Heart left ventricle (tissue), 16 donors: ENCODE data around the gene ARFRP1. TPM values are rescaled to one million over a fixed set of nuclear protein-coding genes. Genes with fewer than 3 reads are reported as not detected.

Experiments
- ATAC-seq, 4 donors: fragments of 200-7000 bp; cut with Tn5 transposase; one replicate each; pipeline ENCODE4 v1.9.1; 2020 to 2022; ENCODE audit warnings: moderate library complexity in 4 of 4, mild to moderate bottlenecking in 3 of 4, moderate number of reproducible peaks in 1 of 4
- DNase-seq, 5 donors: peaks; one replicate each; pipeline ENCODE4 v3.0.0-alpha.2; 2020
- H3K27ac ChIP-seq, 12 donors: fragments of 200-600 bp; sonication (generic) in 4 of 12; one replicate each; pipeline versions ENCODE4 v1.5.0 to v1.8.0; 2016 to 2022; ENCODE audit warnings: mild to moderate bottlenecking in 2 of 12
- H3K27me3 ChIP-seq, 9 donors: fragments of 200-600 bp; sonication (generic) in 2 of 9; one replicate each; pipeline versions ENCODE4 v1.5.1 to v1.8.0; 2016 to 2022; ENCODE audit warnings: mild to moderate bottlenecking in 3 of 9
- H3K36me3 ChIP-seq, 9 donors: fragments of 200-600 bp; sonication (generic) in 2 of 9; one replicate each; pipeline versions ENCODE4 v1.5.0 to v1.8.0; 2018 to 2022; ENCODE audit warnings: mild to moderate bottlenecking in 2 of 9
- H3K4me1 ChIP-seq, 12 donors: fragments of 200-600 bp; sonication (generic) in 4 of 12; one replicate each; pipeline versions ENCODE4 v1.5.0 to v1.8.0; 2016 to 2022; ENCODE audit warnings: mild to moderate bottlenecking in 3 of 12
- H3K4me3 ChIP-seq, 12 donors: fragments of 200-600 bp; sonication (generic) in 4 of 12; one replicate each; pipeline versions ENCODE4 v1.5.0 to v1.8.0; 2017 to 2022; ENCODE audit warnings: mild to moderate bottlenecking in 9 of 12, moderate library complexity in 4 of 12
- H3K9me3 ChIP-seq, 12 donors: fragments of 200-600 bp; sonication (generic) in 4 of 12; one replicate each; pipeline versions ENCODE4 v1.5.0 to v1.8.0; 2016 to 2022; ENCODE audit warnings: mild to moderate bottlenecking in 1 of 12
- POLR2A ChIP-seq, 2 donors: fragments of 450-650 bp; IDR thresholded peaks; one replicate each; pipeline ENCODE4 v1.6.1; 2017; ENCODE audit warnings: antibody characterized with exemption in 2 of 2, mild to moderate bottlenecking in 2 of 2, moderate library complexity in 2 of 2
- WGBS, 4 donors: extraction: QIAGEN DNeasy Blood & Tissue Kit in 2 of 4; methylation state at CpG; one replicate each; pipeline versions ENCODE4 v1.1.5 to v1.1.7; 2013 to 2018; 5-methylcytosine and 5-hydroxymethylcytosine counted together
- intact Hi-C, 10 donors: fragments of 100-400 bp; cut with DNase I; formaldehyde crosslinking; loops; one replicate each; pipeline versions ENCODE4 v1.11.1 to v1.14.2; 2022
- polyA plus RNA-seq, 2 donors: library from polyadenylated mRNA; stranded (reverse); fragments of 200-250 nt; gene quantifications; one replicate each; pipeline ENCODE4 v1.2.3, GENCODE V29; 2013
- total RNA-seq, 9 donors: library from RNA; depleted of rRNA in 2 of 9; stranded (reverse); fragments of >200 nt in 2 of 9; fragmentation: NEBNext Ultra II Directional in 3 of 9; extraction: Animal tissue kit (Norgen Biotek cat#: 25700) in 3 of 9; gene quantifications; one replicate each; pipeline versions ENCODE4 v1.1.0 to v1.2.4, GENCODE V29; 2016 to 2023
- TF ChIP-seq, protein P1 (sequence below), 12 donors: fragments of 200-600 bp; sonication (generic) in 4 of 12; IDR thresholded peaks; one replicate each; pipeline versions ENCODE4 v1.5.0 to v1.8.0; 2018 to 2022; ENCODE audit warnings: antibody characterized with exemption in 12 of 12, mild to moderate bottlenecking in 5 of 12
- donor health status: ischemic (EF 13 %, LVEDD 7.1; RV severe dilation, severe dysfunction).
- donor health status: healthy with polysubstance abuse.
- donor health status: DM: no; HTN: yes; CAD: no.
- donor health status: DM: no; HTN: no; CAD: no.
- donor health status: ischemic (EF 25% LVEDD 6.9; RV normal size, moderate dysfunction).
- donor health status: ischemic (EF 25% LVEDD 5.7; RV mildly dilated, moderate dysfunction).
- donor health status: healthy.
- donor health status: DM: yes; HTN: yes; CAD: no.
- donor health status: ischemic (EF 35%, LVEDD 5.7; RV mildly dilated, moderate dysfunction).
- donor health status: nonischemic (EF 11% LVEDD 7.7; RV severe dilation, severe dysfunction).
- donor health status: DM: yes; HTN: yes; CAD: no.
- donor health status: PGD.
- donor health status: ischemic (EF 29% LVEDD 5.4; RV normal size, mild dysfunction).
- donor health status: nonischemic (EF 23%, LVEDD 6.1; RV moderate dilation, normal function).

ARFRP1 gene
- total and polyA plus RNA-seq, 11 donors, result 27.3 to 47.8 (median 35.9) TPM

- Histone ChIP-seq H3K4me3 (no peak overlapping the region), H3K36me3 (peaks cover 0 to 79% (median 47%) of the 10 kb centered on the region in 9 donors), H3K9me3 (no peaks in the 10 kb centered on the region), H3K27ac (no peak overlapping the region), H3K4me1 (peaks cover 0 to 5% (median 0%) of the 10 kb centered on the region in 12 donors), H3K27me3 (no peaks in the 10 kb centered on the region)
- WGBS, 4 donors, result 67 to 74% (median 73%) methylated on average over 13 to 20 of the region's 20 CpGs
- TF ChIP-seq, protein P1, sequence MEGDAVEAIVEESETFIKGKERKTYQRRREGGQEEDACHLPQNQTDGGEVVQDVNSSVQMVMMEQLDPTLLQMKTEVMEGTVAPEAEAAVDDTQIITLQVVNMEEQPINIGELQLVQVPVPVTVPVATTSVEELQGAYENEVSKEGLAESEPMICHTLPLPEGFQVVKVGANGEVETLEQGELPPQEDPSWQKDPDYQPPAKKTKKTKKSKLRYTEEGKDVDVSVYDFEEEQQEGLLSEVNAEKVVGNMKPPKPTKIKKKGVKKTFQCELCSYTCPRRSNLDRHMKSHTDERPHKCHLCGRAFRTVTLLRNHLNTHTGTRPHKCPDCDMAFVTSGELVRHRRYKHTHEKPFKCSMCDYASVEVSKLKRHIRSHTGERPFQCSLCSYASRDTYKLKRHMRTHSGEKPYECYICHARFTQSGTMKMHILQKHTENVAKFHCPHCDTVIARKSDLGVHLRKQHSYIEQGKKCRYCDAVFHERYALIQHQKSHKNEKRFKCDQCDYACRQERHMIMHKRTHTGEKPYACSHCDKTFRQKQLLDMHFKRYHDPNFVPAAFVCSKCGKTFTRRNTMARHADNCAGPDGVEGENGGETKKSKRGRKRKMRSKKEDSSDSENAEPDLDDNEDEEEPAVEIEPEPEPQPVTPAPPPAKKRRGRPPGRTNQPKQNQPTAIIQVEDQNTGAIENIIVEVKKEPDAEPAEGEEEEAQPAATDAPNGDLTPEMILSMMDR (IDR thresholded peaks at IDR 0.05), result no peak
- TF ChIP-seq POLR2A (IDR thresholded peaks at IDR 0.05), result no peak
- intact Hi-C loops, result no loop called here
- peak in 3 of 4 donors; percentile 8 to 17 (median 12) for ATAC-seq
- DNase-seq, result peak in 3 of 5 donors; percentile 11 to 31 (median 28)
Measured at GRCh38 chr20:63748070-63748933, 40.5 kb upstream of the ARFRP1 start.

DNA sequence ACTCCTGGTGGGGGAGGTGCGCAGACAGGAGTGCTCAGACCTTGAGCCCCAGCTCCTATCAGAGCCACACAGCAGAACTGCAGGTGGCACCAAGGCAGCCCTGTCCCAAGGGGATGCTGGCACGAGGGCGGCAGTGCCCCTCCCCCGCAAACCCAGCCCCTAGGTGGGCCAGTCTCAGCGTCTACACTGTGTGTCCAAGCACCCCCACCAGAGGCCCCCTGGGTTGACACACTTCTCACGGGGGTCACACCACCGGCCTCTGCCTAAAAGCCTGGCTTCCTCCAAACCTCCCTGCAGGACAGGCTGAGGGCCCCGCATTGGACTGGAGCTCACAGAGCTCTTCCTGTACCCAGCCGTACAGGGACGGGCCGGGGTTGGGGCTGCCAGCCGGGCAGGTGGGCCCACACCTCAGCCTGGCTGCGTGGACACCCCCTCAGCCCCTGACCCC, 39.9 kb upstream of the ARFRP1 start:
- TF ChIP-seq POLR2A (IDR thresholded peaks at IDR 0.05), result no peak
- TF ChIP-seq, protein P1 (IDR thresholded peaks at IDR 0.05), result no peak
- H3K36me3 ChIP-seq, result peaks cover 0 to 81% (median 53%) of the 10 kb centered on the region in 9 donors
- DNase-seq (peak in 1 of 5 donors; percentile 24), ATAC-seq (peak in 2 of 4 donors; percentile 3 to 5)
- H3K4me3 ChIP-seq, result no peak overlapping the region
- WGBS, 4 donors, result 67 to 79% (median 74%) methylated on average over 1 to 13 of the region's 13 CpGs
- H3K9me3 ChIP-seq, result no peaks in the 10 kb centered on the region
- intact Hi-C loops, result no loop called here
- H3K4me1 ChIP-seq, result peaks cover 0 to 5% (median 0%) of the 10 kb centered on the region in 12 donors
- H3K27ac ChIP-seq, result no peak overlapping the region
- no peaks in the 10 kb centered on the region for H3K27me3 ChIP-seq

GRCh38 chr20:63746751-63747315, 39.1 kb upstream of the ARFRP1 start:
- TF ChIP-seq, protein P1 (IDR thresholded peaks at IDR 0.05), result no peak
- no peak for TF ChIP-seq POLR2A (IDR thresholded peaks at IDR 0.05)
- H3K27ac ChIP-seq, result no peak overlapping the region
- H3K9me3 ChIP-seq, result no peaks in the 10 kb centered on the region
- ATAC-seq, result no peak
- intact Hi-C loops, result no loop called here
- peak in 1 of 5 donors; percentile 26 for DNase-seq
- peaks cover 0 to 11% (median 3%) of the 10 kb centered on the region in 12 donors for H3K4me1 ChIP-seq
- 92 to 95% (median 93%) methylated on average over 43 to 47 of the region's 47 CpGs for WGBS, 4 donors
- H3K36me3 ChIP-seq, result peaks cover 0 to 84% (median 57%) of the 10 kb centered on the region in 9 donors
- H3K4me3 ChIP-seq, result no peak overlapping the region
- H3K27me3 ChIP-seq, result no peaks in the 10 kb centered on the region
